ENCODE results near the gene TBCE. TPM values are rescaled to one million over a fixed set of nuclear protein-coding genes. Genes with fewer than 3 reads are reported as not detected.
A peak's percentile ranks its signal among the peaks of the same experiment; 100 is the strongest.
"Not testable (repeated sequence)": the region's sequence is repeated elsewhere in the genome, so short reads cannot be mapped to it uniquely, and the experiment has no call there.

Gene TBCE
- total RNA-seq, 1 experiment from 2014 or later: 20.3 TPM

DNA sequence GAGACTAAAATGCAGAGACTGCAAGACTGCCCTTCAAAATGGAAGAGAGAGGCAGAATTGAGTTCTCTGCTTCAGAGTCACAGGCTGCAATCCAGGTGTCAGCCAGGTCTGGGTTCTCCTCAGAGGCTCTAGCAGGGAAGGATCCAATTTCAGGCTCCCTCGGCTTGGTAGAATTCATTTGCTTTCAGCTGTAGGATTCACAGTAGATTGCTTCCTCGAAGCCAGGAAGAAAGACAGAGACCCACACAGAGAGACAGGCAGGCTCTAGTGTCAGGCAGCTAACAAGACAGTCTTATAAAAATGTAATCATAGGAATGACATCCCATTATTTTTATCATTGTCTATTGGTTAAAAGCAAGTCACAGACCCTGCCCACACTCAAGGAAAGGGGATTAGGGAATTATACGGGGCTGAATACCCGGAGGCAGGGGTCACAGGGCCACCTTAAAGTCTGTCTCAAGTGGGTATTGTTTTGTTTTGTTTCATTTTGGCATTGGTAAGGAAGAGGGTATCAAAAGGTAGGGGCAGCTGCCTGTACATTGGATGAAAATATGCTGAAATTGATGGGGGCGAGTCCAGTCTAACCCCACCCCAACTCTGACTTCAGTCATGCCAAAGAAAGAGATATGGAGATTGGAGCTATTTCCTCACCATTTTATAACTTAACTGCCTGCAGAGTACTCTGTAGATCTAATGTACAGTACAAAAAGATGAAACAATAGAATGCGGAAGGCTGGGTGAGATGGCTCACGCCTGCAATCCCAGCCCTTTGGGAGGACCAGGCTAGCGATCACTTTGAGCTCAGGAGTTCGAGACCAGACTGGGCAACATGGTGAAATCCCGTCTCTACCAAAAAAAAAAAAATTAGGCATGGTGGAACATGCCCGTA is 9.5 kb upstream of the TBCE start:
- DNase-seq (ENCODE audit: low read depth): peak; percentile 4

DNA sequence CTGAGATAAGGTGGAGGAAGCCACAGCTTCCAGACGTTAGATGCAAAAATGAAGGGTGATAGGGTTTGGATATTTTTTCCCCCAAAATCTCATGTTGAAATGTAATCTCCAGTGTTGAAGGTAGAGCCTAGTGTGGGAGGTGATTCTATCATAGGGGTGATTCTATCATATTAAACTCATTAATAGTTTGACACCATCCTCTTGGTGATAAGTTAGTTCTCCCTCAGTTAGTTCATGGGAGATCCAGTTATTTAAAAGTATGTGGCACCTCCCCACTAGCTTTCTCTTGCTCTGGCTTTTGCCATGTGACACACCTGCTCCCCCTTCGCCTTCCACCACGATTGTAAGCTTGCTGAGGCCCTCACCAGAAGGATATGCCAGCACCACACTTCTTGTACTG is 8.3 kb upstream of the TBCE start:
- DNase-seq (ENCODE audit: low read depth): no peak

- not testable (repeated sequence) for DNase-seq (ENCODE audit: low read depth)
Observed at GRCh38 chr1:235364189-235364588, 3.0 kb upstream of the TBCE start.

DNA sequence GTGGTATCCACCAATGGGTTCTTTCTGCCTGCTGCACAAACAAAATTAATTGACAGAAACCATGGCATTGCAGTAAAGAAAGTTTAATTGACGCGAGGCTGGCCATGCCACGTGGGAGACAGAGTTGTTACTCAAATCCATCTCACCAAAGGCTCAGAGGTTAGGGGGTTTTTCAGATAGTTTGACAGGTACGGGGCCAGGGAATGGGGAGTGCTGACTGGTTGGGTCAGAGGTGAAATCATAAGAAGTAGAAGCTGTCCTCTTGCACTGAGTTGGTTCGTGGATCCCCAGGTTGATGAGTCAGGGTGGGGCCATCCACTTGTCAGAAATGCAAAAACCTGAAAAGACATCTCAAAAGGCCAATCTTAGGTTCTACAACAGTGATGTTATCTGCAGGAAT is 941 bp upstream of the TBCE start:
- no peak for DNase-seq (ENCODE audit: low read depth)

DNA sequence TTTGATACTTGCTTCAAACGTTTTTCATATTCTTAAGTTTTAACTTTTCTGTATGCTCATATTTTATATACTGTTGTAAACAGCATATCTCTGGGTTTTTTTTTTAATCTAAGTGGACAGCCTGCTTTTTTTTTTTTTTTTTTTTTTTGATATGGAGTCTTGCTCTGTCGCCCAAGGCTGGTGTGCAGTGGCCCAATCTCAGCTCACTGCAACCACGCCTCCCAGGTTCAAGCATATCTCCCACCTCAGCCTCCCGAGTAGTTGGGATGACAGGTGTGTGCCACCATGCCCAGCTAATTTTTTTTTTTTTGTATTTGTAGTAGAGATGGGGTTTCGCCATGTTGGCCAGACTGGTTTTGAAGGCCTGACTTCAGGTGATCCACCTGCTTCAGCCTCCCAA is 1.2 kb downstream of the TBCE start:
- no peak for DNase-seq (ENCODE audit: low read depth)

DNA sequence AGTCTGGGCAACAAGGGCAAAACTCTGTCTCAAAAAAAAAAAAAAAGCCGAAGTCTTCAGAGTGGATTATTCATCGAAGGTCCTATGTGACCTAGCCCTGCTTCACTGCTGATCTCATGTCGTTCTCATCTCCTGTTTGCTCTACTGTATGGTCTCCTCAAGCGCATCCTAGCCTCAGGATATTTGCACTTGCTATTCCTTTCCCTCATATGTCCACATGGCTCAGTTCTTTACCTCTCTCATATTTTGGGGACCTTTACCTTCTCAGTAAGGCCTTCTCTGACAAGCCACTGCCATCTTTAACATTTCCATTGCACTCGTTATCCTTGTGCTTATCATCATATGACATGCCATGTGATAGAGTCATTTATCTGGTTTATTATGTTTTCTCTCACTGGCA is 2.6 kb downstream of the TBCE start:
- DNase-seq (ENCODE audit: low read depth): no peak

GRCh38 chr1:235375919-235376605 is 8.8 kb downstream of the TBCE start:
- no peak for DNase-seq (ENCODE audit: low read depth)

GRCh38 chr1:235378134-235378735 is 11.0 kb downstream of the TBCE start:
- DNase-seq (ENCODE audit: low read depth): not testable (repeated sequence)

- DNase-seq (ENCODE audit: low read depth): not testable (repeated sequence)
Observed at GRCh38 chr1:235381955-235382739, 14.9 kb downstream of the TBCE start.

DNA sequence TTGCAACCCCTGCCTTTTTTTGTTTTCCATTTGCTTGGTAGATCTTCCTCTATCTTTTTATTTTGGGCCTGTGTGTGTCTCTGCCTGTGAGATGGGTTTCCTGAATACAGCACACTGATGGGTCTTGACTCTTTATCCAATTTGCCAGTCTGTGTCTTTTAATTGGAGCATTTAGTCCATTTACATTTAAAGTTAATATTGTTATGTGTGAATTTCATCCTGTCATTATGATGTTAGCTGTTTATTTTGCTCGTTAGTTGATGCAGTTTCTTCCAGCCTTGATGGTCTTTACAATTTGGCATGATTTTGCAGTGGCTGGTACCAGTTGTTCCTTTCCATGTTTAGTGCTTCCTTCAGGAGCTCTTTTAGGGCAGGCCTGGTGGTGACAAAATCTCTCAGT is 18.4 kb downstream of the TBCE start:
- not testable (repeated sequence) for DNase-seq (ENCODE audit: low read depth)

DNA sequence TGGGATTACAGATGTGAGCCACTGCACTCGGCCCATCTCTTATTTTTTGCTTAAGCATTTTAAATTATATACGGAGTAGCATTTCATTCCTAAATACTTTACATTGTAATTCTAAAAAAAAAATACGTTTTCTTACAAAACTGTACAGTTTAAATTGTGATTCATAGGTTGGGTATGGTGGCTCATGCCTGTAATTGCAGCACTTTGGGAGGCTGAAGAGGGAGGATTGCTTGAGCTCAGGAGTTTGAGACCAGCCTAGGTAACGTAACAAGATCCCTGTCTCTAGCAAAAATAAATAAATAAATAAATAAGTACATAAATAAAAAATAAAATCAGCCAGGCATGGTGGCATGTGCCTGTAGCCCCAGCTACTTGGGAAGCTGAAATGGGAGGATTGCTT is 24.6 kb downstream of the TBCE start:
- DNase-seq (ENCODE audit: low read depth): no peak

DNA sequence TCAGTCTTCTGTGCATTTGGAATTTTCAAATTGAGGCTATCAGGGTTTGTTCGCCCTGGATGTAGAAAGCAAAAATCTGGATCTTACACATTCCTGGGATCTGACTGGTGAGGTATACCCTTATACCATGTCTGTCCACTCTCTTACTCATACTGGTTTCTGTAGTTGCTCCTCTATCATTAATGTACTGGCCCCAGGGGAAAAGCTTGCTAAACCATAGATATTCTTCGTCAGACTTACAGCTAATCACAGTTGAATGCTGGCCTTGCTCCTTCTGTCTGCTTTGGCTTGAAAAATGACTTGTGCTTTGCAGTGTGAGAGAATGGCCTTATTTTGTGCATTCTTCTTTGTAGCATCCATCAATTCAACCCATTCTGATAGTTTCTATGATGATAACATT is 30.5 kb downstream of the TBCE start:
- DNase-seq (ENCODE audit: low read depth): peak; percentile 95

- DNase-seq (ENCODE audit: low read depth): no peak
Observed at GRCh38 chr1:235399661-235400060, 32.4 kb downstream of the TBCE start.

- no peak for DNase-seq (ENCODE audit: low read depth)
Observed at GRCh38 chr1:235401251-235401650, 34.0 kb downstream of the TBCE start.

GRCh38 chr1:235402457-235403200 is 35.4 kb downstream of the TBCE start:
- DNase-seq (ENCODE audit: low read depth): no peak

GRCh38 chr1:235403593-235403992 is 36.4 kb downstream of the TBCE start:
- no peak for DNase-seq (ENCODE audit: low read depth)

DNA sequence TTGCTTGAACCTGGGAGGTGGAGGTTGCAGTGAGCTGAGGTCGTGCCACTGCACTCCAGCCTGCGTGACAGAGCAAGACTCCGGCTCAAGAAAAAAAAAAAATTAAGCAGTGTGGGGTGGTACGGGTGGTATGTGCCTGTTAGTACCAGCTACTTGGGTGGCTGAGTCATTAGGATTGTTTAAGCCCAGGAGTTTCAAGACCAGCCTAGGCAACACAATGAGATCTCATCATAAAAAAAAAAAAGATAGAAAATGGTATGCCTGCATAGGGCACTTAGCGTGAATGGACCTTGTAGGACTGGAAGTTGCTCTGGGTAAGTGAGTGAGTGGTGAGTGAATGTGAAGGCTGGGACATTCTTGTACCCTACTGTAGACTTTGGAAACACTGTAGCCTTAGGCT is 37.0 kb downstream of the TBCE start:
- DNase-seq (ENCODE audit: low read depth): peak; percentile 50

GRCh38 chr1:235407419-235407818 is 40.2 kb downstream of the TBCE start:
- no peak for DNase-seq (ENCODE audit: low read depth)

GRCh38 chr1:235408503-235408960 is 41.3 kb downstream of the TBCE start:
- DNase-seq (ENCODE audit: low read depth): no peak

DNA sequence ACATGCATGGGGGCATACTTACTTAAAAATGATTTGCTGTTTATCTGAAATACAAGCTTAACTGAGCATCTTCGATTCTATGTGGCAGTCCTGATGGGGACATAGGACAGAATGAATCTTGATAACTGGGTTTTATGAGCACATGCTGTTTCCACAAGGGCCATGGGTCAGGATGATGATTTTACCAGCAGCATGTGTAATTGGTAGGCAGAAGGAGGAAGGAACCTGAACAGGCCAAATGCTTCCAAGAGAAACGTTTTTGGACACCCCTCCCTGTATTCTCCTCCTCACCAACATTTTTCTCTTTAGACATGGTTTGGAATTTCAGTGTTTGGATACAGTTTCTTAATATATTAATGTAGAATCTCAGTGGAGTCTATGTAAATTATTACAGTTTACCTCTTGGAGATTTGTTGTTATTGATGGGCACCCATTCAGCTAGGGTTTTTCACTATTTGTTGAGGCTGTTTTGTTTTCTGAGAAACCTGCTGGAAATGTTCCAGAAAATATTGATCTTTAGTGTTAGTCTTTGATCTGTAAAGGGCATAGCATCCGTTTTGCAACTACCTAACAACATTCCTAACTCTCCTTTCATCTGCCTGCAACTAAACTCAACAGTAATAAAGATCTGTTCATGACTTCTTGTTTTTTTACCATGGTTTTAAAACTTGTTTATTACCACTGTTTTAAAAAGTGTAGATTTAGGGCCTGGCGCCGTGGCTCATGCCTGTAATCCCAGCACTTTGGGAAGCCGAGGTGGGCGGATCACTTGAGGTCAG is 42.0 kb downstream of the TBCE start:
- DNase-seq (ENCODE audit: low read depth): no peak

Data from RPMI7951 (cell line).